Liver (tissue), 9 donors: Measurements from ENCODE around the gene DEAF1. TPM values are rescaled to one million over a fixed set of nuclear protein-coding genes. Genes with fewer than 3 reads are reported as not detected.
A peak's percentile ranks its signal among the peaks of the same experiment; 100 is the strongest.

Source experiments
- DNase-seq: peaks from one replicate; pipeline ENCODE4 v3.0.0-alpha.2; 2017; ENCODE audit warnings: low spot score
- H3K27ac ChIP-seq, 2 donors: one replicate each; pipeline ENCODE4 v1.7.0; 2013; ENCODE audit warnings: inconsistent platforms in 2 of 2, low read length in 2 of 2, control low read depth in 1 of 2, low read depth in 1 of 2, mild to moderate bottlenecking in 1 of 2
- H3K27me3 ChIP-seq, 4 donors: one replicate each; pipeline versions ENCODE4 v1.6.1 to v1.7.0; 2013; ENCODE audit warnings: low read length in 3 of 4, inconsistent platforms in 1 of 4, mild to moderate bottlenecking in 1 of 4, moderate library complexity in 1 of 4; ENCODE audit not compliant: control insufficient read depth in 4 of 4, insufficient read depth in 4 of 4
- H3K36me3 ChIP-seq, 4 donors: one replicate each; pipeline versions ENCODE4 v1.6.1 to v1.7.0; 2013; ENCODE audit warnings: low read length in 3 of 4, mild to moderate bottlenecking in 3 of 4, low read depth in 1 of 4, moderate library complexity in 1 of 4; ENCODE audit not compliant: control insufficient read depth in 4 of 4, insufficient read depth in 3 of 4
- H3K4me1 ChIP-seq, 4 donors: one replicate each; pipeline versions ENCODE4 v1.6.1 to v1.7.0; 2013; ENCODE audit warnings: low read length in 3 of 4, mild to moderate bottlenecking in 3 of 4, moderate library complexity in 1 of 4; ENCODE audit not compliant: control insufficient read depth in 4 of 4, insufficient read depth in 4 of 4
- H3K4me3 ChIP-seq, 3 donors: one replicate each; pipeline versions ENCODE4 v1.6.1 to v1.7.0; 2013; ENCODE audit warnings: low read length in 3 of 3, control low read depth in 1 of 3, low read depth in 1 of 3, mild to moderate bottlenecking in 1 of 3
- H3K9ac ChIP-seq, 2 donors: one replicate each; pipeline ENCODE4 v1.7.0; 2013; ENCODE audit warnings: low read length in 2 of 2, mild to moderate bottlenecking in 2 of 2, moderate library complexity in 2 of 2, control low read depth in 1 of 2, low read depth in 1 of 2
- H3K9me3 ChIP-seq, 4 donors: one replicate each; pipeline versions ENCODE4 v1.6.1 to v1.7.0; 2013; ENCODE audit warnings: low read length in 3 of 4; ENCODE audit not compliant: control insufficient read depth in 4 of 4
- EGR1 ChIP-seq, 2 donors: IDR thresholded peaks; 2 replicates each; pipeline ENCODE4 v1.6.1; 2016 to 2018; ENCODE audit warnings: antibody characterized with exemption in 2 of 2, low read depth in 2 of 2
- FOXA1 ChIP-seq: IDR thresholded peaks from 2 replicates; pipeline ENCODE4 v1.6.1; 2016; ENCODE audit warnings: antibody characterized with exemption
- FOXA2 ChIP-seq: IDR thresholded peaks from 2 replicates; pipeline ENCODE4 v1.6.1; 2016; ENCODE audit warnings: antibody characterized with exemption
- GABPA ChIP-seq, 2 donors: IDR thresholded peaks in 1 of 2; conservative IDR thresholded peaks in 1 of 2; 2 replicates each; pipeline ENCODE4 v1.6.1; 2016; ENCODE audit warnings: antibody characterized with exemption in 2 of 2, mild to moderate bottlenecking in 1 of 2, moderate library complexity in 1 of 2
- HNF4A ChIP-seq, 2 donors: conservative IDR thresholded peaks; 2 replicates each; pipeline ENCODE4 v1.6.1; 2016; ENCODE audit warnings: antibody characterized with exemption in 2 of 2, mild to moderate bottlenecking in 2 of 2
- HNF4G ChIP-seq: IDR thresholded peaks from 2 replicates; pipeline ENCODE4 v1.6.1; 2016; ENCODE audit warnings: antibody characterized with exemption
- JUND ChIP-seq, 2 donors: IDR thresholded peaks; 2 replicates each; pipeline ENCODE4 v1.6.1; 2016; ENCODE audit warnings: antibody characterized with exemption in 2 of 2
- NR2F2 ChIP-seq: IDR thresholded peaks from 2 replicates; pipeline ENCODE4 v1.6.1; 2016; ENCODE audit warnings: antibody characterized with exemption
- RAD21 ChIP-seq, 2 donors: IDR thresholded peaks; 2 replicates each; pipeline ENCODE4 v1.6.1; 2016; ENCODE audit warnings: antibody characterized with exemption in 2 of 2, mild to moderate bottlenecking in 2 of 2
- REST ChIP-seq: IDR thresholded peaks from 2 replicates; pipeline ENCODE4 v1.6.1; 2016; ENCODE audit warnings: antibody characterized with exemption, mild to moderate bottlenecking
- RXRA ChIP-seq, 2 donors: IDR thresholded peaks; 2 replicates each; pipeline ENCODE4 v1.6.1; 2017 to 2018; ENCODE audit warnings: antibody characterized with exemption in 2 of 2, mild to moderate bottlenecking in 1 of 2
- SP1 ChIP-seq: IDR thresholded peaks from 2 replicates; pipeline ENCODE4 v1.6.1; 2018; ENCODE audit warnings: antibody characterized with exemption, mild to moderate bottlenecking
- TAF1 ChIP-seq: conservative IDR thresholded peaks from 2 replicates; pipeline ENCODE4 v1.6.1; 2016; ENCODE audit warnings: antibody characterized with exemption, mild to moderate bottlenecking
- YY1 ChIP-seq: IDR thresholded peaks from 2 replicates; pipeline ENCODE4 v1.6.1; 2016; ENCODE audit warnings: antibody characterized with exemption, mild to moderate bottlenecking
- WGBS: extraction: QIAGEN DNeasy Blood & Tissue Kit; methylation state at CpG from one replicate; pipeline ENCODE4 v1.1.7; 2013; 5-methylcytosine and 5-hydroxymethylcytosine counted together
- polyA plus RNA-seq, 2 donors: library from polyadenylated mRNA; stranded (reverse) in 1 of 2; unstranded in 1 of 2; fragments of 200-250 nt in 1 of 2; fragments of >200 nt in 1 of 2; fragmentation: Nextera tagmentation in 1 of 2; extraction: Ambion mirVana in 1 of 2; gene quantifications; one replicate each; pipeline versions ENCODE4 v1.2.1 to v1.2.3, GENCODE V29; 2013 to 2015
- total RNA-seq, 2 donors: library from RNA; depleted of rRNA; stranded (reverse); fragments of >200 nt; gene quantifications; one replicate each; pipeline ENCODE4 v1.2.3, GENCODE V29; 2014
- TF ChIP-seq, protein P1 (sequence below): IDR thresholded peaks from 2 replicates; pipeline ENCODE4 v1.6.1; 2016; ENCODE audit warnings: antibody characterized with exemption
- TF ChIP-seq, protein P2 (sequence below): IDR thresholded peaks from 2 replicates; pipeline ENCODE4 v1.6.1; 2016; ENCODE audit warnings: antibody characterized with exemption
- TF ChIP-seq, protein P3 (sequence below): IDR thresholded peaks from 2 replicates; pipeline ENCODE4 v1.6.1; 2016; ENCODE audit warnings: antibody characterized with exemption
- TF ChIP-seq, protein P4 (sequence below): fragments of 150-350 bp; IDR thresholded peaks from 2 replicates; pipeline ENCODE4 v1.5.1; 2017; ENCODE audit warnings: improper control_type of control experiment, low read depth, low read length; ENCODE audit not compliant: missing input control
- donor health status: healthy.
- donor health status: healthy.
- donor health status: healthy.
- donor health status: healthy.
- donor health status: healthy.

The DEAF1 gene
- total and polyA plus RNA-seq, 4 donors = 7.0 to 11.4 (median 10.1) TPM

DNA sequence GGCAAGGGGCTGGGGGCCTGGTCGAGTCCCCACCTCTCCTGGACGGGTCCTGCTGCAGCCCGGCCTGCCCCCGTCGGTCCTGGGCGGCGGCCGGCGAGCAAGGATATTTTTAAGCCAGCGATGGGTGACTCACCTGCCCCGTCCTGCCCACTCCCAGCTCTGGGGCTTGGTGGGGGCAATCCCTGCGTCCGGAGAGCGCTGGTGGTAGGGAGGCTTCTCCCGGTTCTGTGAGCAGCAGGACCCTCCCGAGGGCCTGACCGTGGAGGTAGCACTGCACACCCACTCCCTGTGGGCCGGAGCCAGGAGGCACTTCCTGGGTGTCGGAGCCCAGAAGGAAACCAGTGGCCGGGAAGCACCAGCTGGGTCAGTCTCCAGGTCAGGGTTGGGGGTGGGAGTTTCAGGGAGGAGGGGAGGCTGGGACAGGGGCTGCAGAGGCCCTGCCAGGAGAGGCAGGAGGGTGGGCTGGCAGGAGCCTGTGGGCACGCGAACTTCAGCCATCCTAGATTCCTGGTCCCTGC lies 11.5 kb upstream of the DEAF1 start:
- Histone ChIP-seq H3K4me3 (peak overlapping the region; percentile 34 to 89 (median 79)), H3K4me1 (peaks cover 24 to 78% (median 55%) of the 10 kb centered on the region in 4 donors), H3K9me3 (no peaks in the 10 kb centered on the region), H3K36me3 (no peaks in the 10 kb centered on the region), H3K9ac (peak overlapping the region in 1 of 2 donors; percentile 63), H3K27ac (peak overlapping the region; percentile 84 to 96), H3K27me3 (no peaks in the 10 kb centered on the region)
- peak; percentile 31 for DNase-seq
- TF ChIP-seq RAD21 (IDR thresholded peaks at IDR 0.05) = no peak
- no peak for TF ChIP-seq GABPA (IDR thresholded peaks at IDR 0.05 in 1 of 2, conservative IDR thresholded peaks at IDR 0.05 in 1 of 2)
- TF ChIP-seq, protein P1, sequence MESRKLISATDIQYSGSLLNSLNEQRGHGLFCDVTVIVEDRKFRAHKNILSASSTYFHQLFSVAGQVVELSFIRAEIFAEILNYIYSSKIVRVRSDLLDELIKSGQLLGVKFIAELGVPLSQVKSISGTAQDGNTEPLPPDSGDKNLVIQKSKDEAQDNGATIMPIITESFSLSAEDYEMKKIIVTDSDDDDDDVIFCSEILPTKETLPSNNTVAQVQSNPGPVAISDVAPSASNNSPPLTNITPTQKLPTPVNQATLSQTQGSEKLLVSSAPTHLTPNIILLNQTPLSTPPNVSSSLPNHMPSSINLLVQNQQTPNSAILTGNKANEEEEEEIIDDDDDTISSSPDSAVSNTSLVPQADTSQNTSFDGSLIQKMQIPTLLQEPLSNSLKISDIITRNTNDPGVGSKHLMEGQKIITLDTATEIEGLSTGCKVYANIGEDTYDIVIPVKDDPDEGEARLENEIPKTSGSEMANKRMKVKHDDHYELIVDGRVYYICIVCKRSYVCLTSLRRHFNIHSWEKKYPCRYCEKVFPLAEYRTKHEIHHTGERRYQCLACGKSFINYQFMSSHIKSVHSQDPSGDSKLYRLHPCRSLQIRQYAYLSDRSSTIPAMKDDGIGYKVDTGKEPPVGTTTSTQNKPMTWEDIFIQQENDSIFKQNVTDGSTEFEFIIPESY = no peak
- no peak for TF ChIP-seq HNF4G
- TF ChIP-seq SP1 = no peak
- no peak for TF ChIP-seq FOXA1
- TF ChIP-seq RXRA (IDR thresholded peaks at IDR 0.05) = no peak
- no peak for TF ChIP-seq YY1
- TF ChIP-seq FOXA2 = no peak
- no peak for TF ChIP-seq JUND (IDR thresholded peaks at IDR 0.05)
- TF ChIP-seq, protein P2, sequence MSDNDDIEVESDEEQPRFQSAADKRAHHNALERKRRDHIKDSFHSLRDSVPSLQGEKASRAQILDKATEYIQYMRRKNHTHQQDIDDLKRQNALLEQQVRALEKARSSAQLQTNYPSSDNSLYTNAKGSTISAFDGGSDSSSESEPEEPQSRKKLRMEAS = no peak
- TF ChIP-seq, protein P3, sequence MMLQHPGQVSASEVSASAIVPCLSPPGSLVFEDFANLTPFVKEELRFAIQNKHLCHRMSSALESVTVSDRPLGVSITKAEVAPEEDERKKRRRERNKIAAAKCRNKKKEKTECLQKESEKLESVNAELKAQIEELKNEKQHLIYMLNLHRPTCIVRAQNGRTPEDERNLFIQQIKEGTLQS = no peak
- 4% methylated on average over 22 of the region's 22 CpGs for WGBS

- 4% methylated on average over 90 of the region's 90 CpGs for WGBS
- Histone ChIP-seq H3K27ac (peak within 1 kb of the TSS; percentile 90 to 96), H3K27me3 (no peaks in the 10 kb centered on the region), H3K9me3 (no peaks in the 10 kb centered on the region), H3K4me3 (peak within 1 kb of the TSS; percentile 78 to 94 (median 89)), H3K9ac (peak within 1 kb of the TSS; percentile 53 to 63), H3K4me1 (peaks cover 24 to 80% (median 56%) of the 10 kb centered on the region in 4 donors), H3K36me3 (no peaks in the 10 kb centered on the region)
- peak; percentile 66 for DNase-seq
- TF ChIP-seq NR2F2 (no peak), FOXA2 (no peak), HNF4G (no peak), FOXA1 (no peak), TAF1 (no peak), YY1 (no peak), EGR1 (IDR thresholded peaks at IDR 0.05; ENCODE audit: low read depth in 2 of 2) (no peak), REST (no peak), JUND (IDR thresholded peaks at IDR 0.05) (no peak), GABPA (IDR thresholded peaks at IDR 0.05 in 1 of 2, conservative IDR thresholded peaks at IDR 0.05 in 1 of 2) (no peak), HNF4A (conservative IDR thresholded peaks at IDR 0.05) (no peak), RXRA (IDR thresholded peaks at IDR 0.05) (no peak), RAD21 (IDR thresholded peaks at IDR 0.05) (no peak), SP1 (no peak)
- TF ChIP-seq, protein P4, sequence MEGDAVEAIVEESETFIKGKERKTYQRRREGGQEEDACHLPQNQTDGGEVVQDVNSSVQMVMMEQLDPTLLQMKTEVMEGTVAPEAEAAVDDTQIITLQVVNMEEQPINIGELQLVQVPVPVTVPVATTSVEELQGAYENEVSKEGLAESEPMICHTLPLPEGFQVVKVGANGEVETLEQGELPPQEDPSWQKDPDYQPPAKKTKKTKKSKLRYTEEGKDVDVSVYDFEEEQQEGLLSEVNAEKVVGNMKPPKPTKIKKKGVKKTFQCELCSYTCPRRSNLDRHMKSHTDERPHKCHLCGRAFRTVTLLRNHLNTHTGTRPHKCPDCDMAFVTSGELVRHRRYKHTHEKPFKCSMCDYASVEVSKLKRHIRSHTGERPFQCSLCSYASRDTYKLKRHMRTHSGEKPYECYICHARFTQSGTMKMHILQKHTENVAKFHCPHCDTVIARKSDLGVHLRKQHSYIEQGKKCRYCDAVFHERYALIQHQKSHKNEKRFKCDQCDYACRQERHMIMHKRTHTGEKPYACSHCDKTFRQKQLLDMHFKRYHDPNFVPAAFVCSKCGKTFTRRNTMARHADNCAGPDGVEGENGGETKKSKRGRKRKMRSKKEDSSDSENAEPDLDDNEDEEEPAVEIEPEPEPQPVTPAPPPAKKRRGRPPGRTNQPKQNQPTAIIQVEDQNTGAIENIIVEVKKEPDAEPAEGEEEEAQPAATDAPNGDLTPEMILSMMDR = no peak
- TF ChIP-seq, protein P3 = no peak
These were observed 10.8 kb upstream of the DEAF1 start, which contains the start of gene EPS8L2 for GRCh38 chr11:705646-706438. Gene EPS8L2 (plus strand): TSS chr11:706231. CDS start chr11:709408, 3,177 bp downstream.
